Measurements from ENCODE around the gene SLC38A9. TPM values are rescaled to one million over a fixed set of nuclear protein-coding genes. Genes with fewer than 3 reads are reported as not detected.

Gene SLC38A9
- total and polyA plus RNA-seq, 4 donors: 11.4 to 31.0 (median 18.6) TPM

DNA sequence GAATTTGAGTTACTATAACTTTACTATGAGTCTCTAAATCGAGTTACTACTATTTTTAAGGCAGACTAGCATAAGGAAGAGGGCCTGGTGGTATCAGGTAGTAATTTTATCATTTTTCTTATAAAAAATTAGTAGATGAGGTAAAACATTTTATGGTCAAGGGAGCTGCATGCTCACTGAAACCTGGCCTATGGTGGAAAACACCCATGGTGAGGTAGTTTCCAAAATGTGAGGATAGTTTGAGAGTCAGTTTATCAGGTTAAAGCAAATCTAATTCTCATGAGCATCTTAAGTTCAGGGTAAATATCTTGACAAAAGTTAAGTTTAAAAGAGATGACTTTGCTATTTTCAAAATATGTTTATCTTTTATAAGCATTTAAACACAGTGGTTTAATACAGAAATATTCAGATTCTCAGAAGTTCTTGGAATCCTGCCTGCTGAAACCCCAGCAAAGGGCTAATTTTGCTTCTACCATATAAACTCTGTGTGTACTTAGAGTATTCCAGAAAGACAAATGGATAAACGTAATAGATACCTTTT is 35.7 kb upstream of the SLC38A9 start:
- no peaks in the 10 kb centered on the region for H3K4me1 ChIP-seq (ENCODE audit: control insufficient read depth in 4 of 4, insufficient read depth in 4 of 4, low read length in 3 of 4)
- no peak for DNase-seq (ENCODE audit: low spot score)
- H3K9me3 ChIP-seq (ENCODE audit: control insufficient read depth in 4 of 4, low read length in 3 of 4): no peaks in the 10 kb centered on the region
- no peak overlapping the region for H3K9ac ChIP-seq (ENCODE audit: low read depth in 1 of 2, low read length in 2 of 2)
- no peak overlapping the region for H3K27ac ChIP-seq (ENCODE audit: low read depth in 1 of 2, low read length in 2 of 2)
- H3K36me3 ChIP-seq (ENCODE audit: control insufficient read depth in 4 of 4, insufficient read depth in 3 of 4, low read depth in 1 of 4, low read length in 3 of 4): no peaks in the 10 kb centered on the region
- H3K4me3 ChIP-seq (ENCODE audit: low read depth in 1 of 3, low read length in 3 of 3): no peak overlapping the region
- TF ChIP-seq RAD21 (IDR thresholded peaks at IDR 0.05) (no peak), GABPA (IDR thresholded peaks at IDR 0.05 in 1 of 2, conservative IDR thresholded peaks at IDR 0.05 in 1 of 2) (no peak), RXRA (IDR thresholded peaks at IDR 0.05) (no peak), JUND (IDR thresholded peaks at IDR 0.05) (no peak), HNF4A (conservative IDR thresholded peaks at IDR 0.05) (no peak), SP1 (IDR thresholded peaks at IDR 0.05) (no peak), EGR1 (IDR thresholded peaks at IDR 0.05; ENCODE audit: low read depth in 2 of 2) (no peak), NR2F2 (IDR thresholded peaks at IDR 0.05) (no peak), FOXA1 (IDR thresholded peaks at IDR 0.05) (no peak)
- TF ChIP-seq, protein P1, sequence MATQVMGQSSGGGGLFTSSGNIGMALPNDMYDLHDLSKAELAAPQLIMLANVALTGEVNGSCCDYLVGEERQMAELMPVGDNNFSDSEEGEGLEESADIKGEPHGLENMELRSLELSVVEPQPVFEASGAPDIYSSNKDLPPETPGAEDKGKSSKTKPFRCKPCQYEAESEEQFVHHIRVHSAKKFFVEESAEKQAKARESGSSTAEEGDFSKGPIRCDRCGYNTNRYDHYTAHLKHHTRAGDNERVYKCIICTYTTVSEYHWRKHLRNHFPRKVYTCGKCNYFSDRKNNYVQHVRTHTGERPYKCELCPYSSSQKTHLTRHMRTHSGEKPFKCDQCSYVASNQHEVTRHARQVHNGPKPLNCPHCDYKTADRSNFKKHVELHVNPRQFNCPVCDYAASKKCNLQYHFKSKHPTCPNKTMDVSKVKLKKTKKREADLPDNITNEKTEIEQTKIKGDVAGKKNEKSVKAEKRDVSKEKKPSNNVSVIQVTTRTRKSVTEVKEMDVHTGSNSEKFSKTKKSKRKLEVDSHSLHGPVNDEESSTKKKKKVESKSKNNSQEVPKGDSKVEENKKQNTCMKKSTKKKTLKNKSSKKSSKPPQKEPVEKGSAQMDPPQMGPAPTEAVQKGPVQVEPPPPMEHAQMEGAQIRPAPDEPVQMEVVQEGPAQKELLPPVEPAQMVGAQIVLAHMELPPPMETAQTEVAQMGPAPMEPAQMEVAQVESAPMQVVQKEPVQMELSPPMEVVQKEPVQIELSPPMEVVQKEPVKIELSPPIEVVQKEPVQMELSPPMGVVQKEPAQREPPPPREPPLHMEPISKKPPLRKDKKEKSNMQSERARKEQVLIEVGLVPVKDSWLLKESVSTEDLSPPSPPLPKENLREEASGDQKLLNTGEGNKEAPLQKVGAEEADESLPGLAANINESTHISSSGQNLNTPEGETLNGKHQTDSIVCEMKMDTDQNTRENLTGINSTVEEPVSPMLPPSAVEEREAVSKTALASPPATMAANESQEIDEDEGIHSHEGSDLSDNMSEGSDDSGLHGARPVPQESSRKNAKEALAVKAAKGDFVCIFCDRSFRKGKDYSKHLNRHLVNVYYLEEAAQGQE (IDR thresholded peaks at IDR 0.05): no peak
- TF ChIP-seq, protein P2, sequence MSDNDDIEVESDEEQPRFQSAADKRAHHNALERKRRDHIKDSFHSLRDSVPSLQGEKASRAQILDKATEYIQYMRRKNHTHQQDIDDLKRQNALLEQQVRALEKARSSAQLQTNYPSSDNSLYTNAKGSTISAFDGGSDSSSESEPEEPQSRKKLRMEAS (IDR thresholded peaks at IDR 0.05): no peak
- TF ChIP-seq, protein P3, sequence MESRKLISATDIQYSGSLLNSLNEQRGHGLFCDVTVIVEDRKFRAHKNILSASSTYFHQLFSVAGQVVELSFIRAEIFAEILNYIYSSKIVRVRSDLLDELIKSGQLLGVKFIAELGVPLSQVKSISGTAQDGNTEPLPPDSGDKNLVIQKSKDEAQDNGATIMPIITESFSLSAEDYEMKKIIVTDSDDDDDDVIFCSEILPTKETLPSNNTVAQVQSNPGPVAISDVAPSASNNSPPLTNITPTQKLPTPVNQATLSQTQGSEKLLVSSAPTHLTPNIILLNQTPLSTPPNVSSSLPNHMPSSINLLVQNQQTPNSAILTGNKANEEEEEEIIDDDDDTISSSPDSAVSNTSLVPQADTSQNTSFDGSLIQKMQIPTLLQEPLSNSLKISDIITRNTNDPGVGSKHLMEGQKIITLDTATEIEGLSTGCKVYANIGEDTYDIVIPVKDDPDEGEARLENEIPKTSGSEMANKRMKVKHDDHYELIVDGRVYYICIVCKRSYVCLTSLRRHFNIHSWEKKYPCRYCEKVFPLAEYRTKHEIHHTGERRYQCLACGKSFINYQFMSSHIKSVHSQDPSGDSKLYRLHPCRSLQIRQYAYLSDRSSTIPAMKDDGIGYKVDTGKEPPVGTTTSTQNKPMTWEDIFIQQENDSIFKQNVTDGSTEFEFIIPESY (IDR thresholded peaks at IDR 0.05): no peak
- TF ChIP-seq, protein P4, sequence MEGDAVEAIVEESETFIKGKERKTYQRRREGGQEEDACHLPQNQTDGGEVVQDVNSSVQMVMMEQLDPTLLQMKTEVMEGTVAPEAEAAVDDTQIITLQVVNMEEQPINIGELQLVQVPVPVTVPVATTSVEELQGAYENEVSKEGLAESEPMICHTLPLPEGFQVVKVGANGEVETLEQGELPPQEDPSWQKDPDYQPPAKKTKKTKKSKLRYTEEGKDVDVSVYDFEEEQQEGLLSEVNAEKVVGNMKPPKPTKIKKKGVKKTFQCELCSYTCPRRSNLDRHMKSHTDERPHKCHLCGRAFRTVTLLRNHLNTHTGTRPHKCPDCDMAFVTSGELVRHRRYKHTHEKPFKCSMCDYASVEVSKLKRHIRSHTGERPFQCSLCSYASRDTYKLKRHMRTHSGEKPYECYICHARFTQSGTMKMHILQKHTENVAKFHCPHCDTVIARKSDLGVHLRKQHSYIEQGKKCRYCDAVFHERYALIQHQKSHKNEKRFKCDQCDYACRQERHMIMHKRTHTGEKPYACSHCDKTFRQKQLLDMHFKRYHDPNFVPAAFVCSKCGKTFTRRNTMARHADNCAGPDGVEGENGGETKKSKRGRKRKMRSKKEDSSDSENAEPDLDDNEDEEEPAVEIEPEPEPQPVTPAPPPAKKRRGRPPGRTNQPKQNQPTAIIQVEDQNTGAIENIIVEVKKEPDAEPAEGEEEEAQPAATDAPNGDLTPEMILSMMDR (IDR thresholded peaks at IDR 0.05; ENCODE audit: low read depth, low read length, missing input control): no peak
- TF ChIP-seq, protein P5, sequence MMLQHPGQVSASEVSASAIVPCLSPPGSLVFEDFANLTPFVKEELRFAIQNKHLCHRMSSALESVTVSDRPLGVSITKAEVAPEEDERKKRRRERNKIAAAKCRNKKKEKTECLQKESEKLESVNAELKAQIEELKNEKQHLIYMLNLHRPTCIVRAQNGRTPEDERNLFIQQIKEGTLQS (IDR thresholded peaks at IDR 0.05): no peak
- 70% methylated on average over 2 of the region's 2 CpGs for WGBS
- no peaks in the 10 kb centered on the region for H3K27me3 ChIP-seq (ENCODE audit: control insufficient read depth in 4 of 4, insufficient read depth in 4 of 4, low read length in 3 of 4)

DNA sequence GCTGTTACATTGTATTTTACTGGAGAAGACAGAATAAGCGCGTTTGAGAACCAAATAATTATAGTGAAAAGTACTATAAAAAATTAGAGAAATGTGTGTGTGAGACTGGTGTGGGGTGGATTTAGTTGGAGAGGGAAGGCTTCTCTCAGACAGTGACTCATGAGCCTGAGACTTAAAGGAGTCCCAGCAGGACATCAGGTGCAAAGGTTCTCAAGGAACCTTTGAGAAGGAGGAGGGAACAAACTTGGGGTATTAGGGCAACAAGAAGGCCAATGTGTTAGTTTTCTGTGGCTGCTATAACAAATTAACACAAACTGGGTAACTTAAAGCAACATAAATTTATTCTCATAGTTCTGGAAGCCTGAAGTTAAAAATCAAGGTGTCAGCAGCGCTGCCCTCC is 30.7 kb upstream of the SLC38A9 start:
- no peak overlapping the region for H3K4me3 ChIP-seq (ENCODE audit: low read depth in 1 of 3, low read length in 3 of 3)
- no peak overlapping the region for H3K9ac ChIP-seq (ENCODE audit: low read depth in 1 of 2, low read length in 2 of 2)
- no peaks in the 10 kb centered on the region for H3K9me3 ChIP-seq (ENCODE audit: control insufficient read depth in 4 of 4, low read length in 3 of 4)
- H3K4me1 ChIP-seq (ENCODE audit: control insufficient read depth in 4 of 4, insufficient read depth in 4 of 4, low read length in 3 of 4): no peaks in the 10 kb centered on the region
- H3K36me3 ChIP-seq (ENCODE audit: control insufficient read depth in 4 of 4, insufficient read depth in 3 of 4, low read depth in 1 of 4, low read length in 3 of 4): no peaks in the 10 kb centered on the region
- no peaks in the 10 kb centered on the region for H3K27me3 ChIP-seq (ENCODE audit: control insufficient read depth in 4 of 4, insufficient read depth in 4 of 4, low read length in 3 of 4)
- TF ChIP-seq, protein P2 (IDR thresholded peaks at IDR 0.05): no peak
- no peak for TF ChIP-seq JUND (IDR thresholded peaks at IDR 0.05)
- TF ChIP-seq, protein P1 (IDR thresholded peaks at IDR 0.05): no peak
- TF ChIP-seq RXRA (IDR thresholded peaks at IDR 0.05): no peak
- TF ChIP-seq FOXA1 (IDR thresholded peaks at IDR 0.05): no peak
- TF ChIP-seq, protein P5 (IDR thresholded peaks at IDR 0.05): no peak
- TF ChIP-seq, protein P4 (IDR thresholded peaks at IDR 0.05; ENCODE audit: low read depth, low read length, missing input control): no peak
- no peak for DNase-seq (ENCODE audit: low spot score)
- whole genome bisulfite sequencing: 95% methylated on average over 3 of the region's 3 CpGs
- H3K27ac ChIP-seq (ENCODE audit: low read depth in 1 of 2, low read length in 2 of 2): no peak overlapping the region

Measured in liver (tissue), 9 donors.